MG63 (cell line): ENCODE results near the gene MUTYH. TPM values are rescaled to one million over a fixed set of nuclear protein-coding genes. Genes with fewer than 3 reads are reported as not detected.
"Not testable (repeated sequence)": the region's sequence is repeated elsewhere in the genome, so short reads cannot be mapped to it uniquely, and the experiment has no call there.

Experiments
- DNase-seq: peaks from one replicate; pipeline ENCODE4 v3.0.0-alpha.2; 2020
- H3K27me3 ChIP-seq: fragments of 250-450 bp; sonication (Bioruptor Pico); 2 replicates; pipeline ENCODE4 v1.5.1; 2020; ENCODE audit warnings: mild to moderate bottlenecking, moderate library complexity
- H3K36me3 ChIP-seq: fragments of 250-450 bp; sonication (Bioruptor Pico); 2 replicates; pipeline ENCODE4 v1.5.1; 2020; ENCODE audit warnings: mild to moderate bottlenecking, moderate library complexity
- H3K4me3 ChIP-seq: fragments of 250-450 bp; sonication (Bioruptor Pico); 2 replicates; pipeline ENCODE4 v1.5.1; 2020; ENCODE audit warnings: mild to moderate bottlenecking, moderate library complexity
- H3K9me3 ChIP-seq: fragments of 250-450 bp; sonication (Bioruptor Pico); 2 replicates; pipeline ENCODE4 v1.5.1; 2020; ENCODE audit warnings: mild to moderate bottlenecking, moderate library complexity
- total RNA-seq: library from RNA; depleted of rRNA; stranded (reverse); fragments of >200 nt; shearing (Covaris generic); gene quantifications from 2 replicates; pipeline ENCODE4 v1.2.3, GENCODE V29; 2014; ENCODE audit warnings: low replicate concordance; rRNA removed

MUTYH gene
- total RNA-seq, 1 experiment from 2014 or later = 11.6 TPM

DNA sequence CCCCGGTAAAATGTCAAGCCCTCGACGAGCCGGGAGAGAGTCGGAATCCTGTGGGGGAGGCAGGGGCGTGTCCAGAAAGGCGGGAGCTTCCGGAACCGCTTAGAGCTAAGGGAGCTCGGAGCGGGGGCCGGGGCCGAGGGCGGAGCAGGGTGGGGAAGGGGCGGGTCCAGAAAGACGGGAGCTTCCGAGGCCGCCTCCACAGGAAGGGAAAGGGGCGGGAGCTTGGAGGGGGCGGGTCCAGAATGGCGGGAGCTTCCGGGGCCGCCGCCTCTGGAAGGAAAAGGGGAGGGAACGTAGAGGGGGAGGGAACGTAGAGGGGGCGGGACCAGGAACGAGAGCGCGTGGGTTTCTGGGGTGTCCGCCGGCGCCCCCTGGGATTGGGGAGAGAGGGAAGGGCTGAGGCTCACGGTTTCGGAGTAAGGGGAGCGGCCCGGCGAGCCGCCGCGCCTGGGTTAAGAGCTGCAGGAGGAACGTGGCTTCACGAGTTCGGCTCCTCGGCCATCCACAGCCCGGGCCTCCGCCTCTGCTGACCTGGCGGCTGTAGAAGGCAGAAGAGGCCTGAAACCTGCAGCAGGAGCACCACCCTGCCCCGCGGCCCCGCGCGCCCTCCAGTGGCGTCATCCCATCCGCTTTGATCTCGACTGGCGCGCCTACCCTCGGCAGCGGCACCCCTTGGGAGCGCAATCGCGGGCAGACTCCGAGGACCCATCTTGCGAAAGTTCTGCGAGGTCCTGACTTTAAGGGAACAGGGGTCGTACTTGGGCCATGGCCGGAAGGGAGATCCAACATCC lies 36.5 kb downstream of the MUTYH start:
- Histone ChIP-seq H3K9me3 (no peaks in the 10 kb centered on the region), H3K27me3 (no peaks in the 10 kb centered on the region), H3K36me3 (no peaks in the 10 kb centered on the region), H3K4me3 (peak overlapping the region; percentile 86)
- DNase-seq = peak; percentile 98

DNA sequence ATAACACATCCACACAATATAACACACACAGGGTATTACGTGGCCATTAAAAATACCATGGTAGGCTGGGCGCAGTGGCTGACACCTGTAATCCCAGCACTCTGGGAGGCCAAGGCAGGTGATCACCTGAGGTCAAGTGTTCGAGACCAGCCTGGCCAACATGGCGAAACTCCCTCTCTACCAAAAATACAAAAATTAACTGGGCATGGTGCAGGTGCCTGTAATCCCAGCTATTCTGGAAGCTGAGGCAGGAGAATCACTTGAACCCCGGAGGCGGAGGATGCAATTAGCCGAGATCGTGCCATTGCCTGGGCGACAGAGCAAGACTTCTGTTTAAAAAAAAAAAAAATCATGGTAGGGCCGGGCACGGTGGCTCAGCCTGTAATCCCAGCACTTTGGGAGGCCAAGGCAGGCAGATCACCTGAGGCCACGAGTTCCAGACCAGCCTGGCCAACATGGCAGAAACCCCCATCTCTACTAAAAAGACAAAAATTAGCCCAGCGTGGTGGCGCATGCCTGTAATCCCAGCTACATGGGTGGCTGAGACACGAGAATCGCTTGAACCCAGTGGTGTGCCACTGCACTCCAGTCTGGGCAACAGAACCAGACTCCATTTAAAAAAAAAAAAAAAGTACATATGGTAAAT lies 37.6 kb downstream of the MUTYH start:
- H3K9me3 ChIP-seq = no peaks in the 10 kb centered on the region
- peak overlapping the region; percentile 86 for H3K4me3 ChIP-seq
- no peaks in the 10 kb centered on the region for H3K27me3 ChIP-seq
- no peak for DNase-seq
- no peaks in the 10 kb centered on the region for H3K36me3 ChIP-seq

GRCh38 chr1:45300669-45300997 lies 39.6 kb downstream of the MUTYH start:
- no peaks in the 10 kb centered on the region for H3K36me3 ChIP-seq
- no peak for DNase-seq
- H3K9me3 ChIP-seq = no peaks in the 10 kb centered on the region
- no peaks in the 10 kb centered on the region for H3K27me3 ChIP-seq
- H3K4me3 ChIP-seq = no peak overlapping the region

GRCh38 chr1:45299981-45300668 lies 40.1 kb downstream of the MUTYH start:
- H3K36me3 ChIP-seq = no peaks in the 10 kb centered on the region

GRCh38 chr1:45299296-45299695 lies 40.9 kb downstream of the MUTYH start:
- H3K4me3 ChIP-seq = no peak overlapping the region
- DNase-seq = no peak
- no peaks in the 10 kb centered on the region for H3K27me3 ChIP-seq
- H3K36me3 ChIP-seq = no peaks in the 10 kb centered on the region
- no peaks in the 10 kb centered on the region for H3K9me3 ChIP-seq

More at GRCh38 chr1:45299981-45300668, 40.1 kb downstream of the MUTYH start:
- no peaks in the 10 kb centered on the region for H3K27me3 ChIP-seq
- DNase-seq = peak; percentile 23
- H3K9me3 ChIP-seq = no peaks in the 10 kb centered on the region
- H3K4me3 ChIP-seq = no peak overlapping the region

- H3K9me3 ChIP-seq = no peaks in the 10 kb centered on the region
- no peaks in the 10 kb centered on the region for H3K36me3 ChIP-seq
- H3K4me3 ChIP-seq = no peak overlapping the region
- H3K27me3 ChIP-seq = no peaks in the 10 kb centered on the region
- no peak for DNase-seq
Observed at GRCh38 chr1:45297666-45298356, 42.4 kb downstream of the MUTYH start.

- DNase-seq = no peak
- no peak overlapping the region for H3K4me3 ChIP-seq
- no peaks in the 10 kb centered on the region for H3K9me3 ChIP-seq
- H3K36me3 ChIP-seq = no peaks in the 10 kb centered on the region
- no peaks in the 10 kb centered on the region for H3K27me3 ChIP-seq
Observed at GRCh38 chr1:45291716-45292115, 48.5 kb downstream of the MUTYH start.

- not testable (repeated sequence) for H3K36me3 ChIP-seq, H3K4me3 ChIP-seq, DNase-seq, H3K27me3 ChIP-seq, H3K9me3 ChIP-seq
Observed at GRCh38 chr1:45291002-45291401, 49.2 kb downstream of the MUTYH start.

DNA sequence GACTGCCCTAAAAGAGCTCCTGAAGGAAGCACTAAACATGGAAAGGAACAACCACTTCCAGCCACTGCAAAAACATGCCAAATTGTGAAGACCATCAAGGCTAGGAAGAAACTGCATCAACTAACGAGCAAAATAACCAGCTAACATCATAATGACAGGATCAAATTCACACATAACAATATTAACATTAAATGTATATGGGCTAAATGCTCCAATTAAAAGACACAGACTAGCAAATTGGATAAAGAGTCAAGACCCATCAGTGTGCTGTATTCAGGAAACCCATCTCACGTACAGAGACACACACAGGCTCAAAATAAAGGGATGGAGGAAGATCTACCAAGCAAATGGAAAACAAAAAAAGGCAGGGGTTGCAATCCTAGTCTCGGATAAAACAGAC lies 53.7 kb downstream of the MUTYH start:
- DNase-seq, H3K36me3 ChIP-seq: not testable (repeated sequence)

DNA sequence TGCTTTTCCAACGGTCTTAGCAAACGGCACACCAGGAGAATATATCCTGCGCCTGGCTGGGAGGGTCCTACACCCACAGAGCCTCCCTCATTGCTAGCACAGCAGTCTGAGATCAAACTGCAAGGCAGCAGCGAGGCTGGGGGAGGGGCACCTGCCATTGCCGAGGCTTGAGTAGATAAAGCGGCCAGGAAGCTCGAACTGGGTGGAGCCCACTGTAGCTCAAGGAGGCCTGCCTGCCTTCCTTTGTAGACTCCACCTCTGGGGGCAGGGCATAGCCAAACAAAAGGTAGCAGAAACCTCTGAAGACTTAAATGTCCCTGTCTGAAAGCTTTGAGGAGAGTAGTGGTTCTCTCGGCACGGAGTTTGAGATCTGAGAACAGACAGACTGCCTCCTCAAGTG lies 55.4 kb downstream of the MUTYH start:
- H3K36me3 ChIP-seq, H3K4me3 ChIP-seq, DNase-seq, H3K9me3 ChIP-seq, H3K27me3 ChIP-seq: not testable (repeated sequence)

More for the DNA sequence above, 53.7 kb downstream of the MUTYH start:
- H3K27me3 ChIP-seq, H3K4me3 ChIP-seq, H3K9me3 ChIP-seq: not testable (repeated sequence)

- no peak overlapping the region for H3K4me3 ChIP-seq
- no peak for DNase-seq
- H3K27me3 ChIP-seq = no peaks in the 10 kb centered on the region
- peaks cover 11% of the 10 kb centered on the region for H3K9me3 ChIP-seq
- H3K36me3 ChIP-seq = no peaks in the 10 kb centered on the region
Observed at GRCh38 chr1:45282351-45282750, 57.9 kb downstream of the MUTYH start.

Other genes starting within 250 kb of the MUTYH start
- gene ZSWIM5, start 133.8 kb downstream of the MUTYH start, total RNA-seq = 0.12 and 0.56 TPM in 2 replicates
- gene HPDL, start 13.5 kb downstream of the MUTYH start, total RNA-seq = 3.2 and 7.1 TPM in 2 replicates
- gene TOE1, start 270 bp downstream of the MUTYH start, total RNA-seq = 6.6 and 21.9 TPM in 2 replicates
- 0.25 TPM in 1 of 2 replicates, not detected in the other for gene TESK2, start 150.7 kb upstream of the MUTYH start, total RNA-seq
- 0.16 and 0.67 TPM in 2 replicates for gene CCDC163, start 159.6 kb upstream of the MUTYH start, total RNA-seq
- 1.0 and 1.2 TPM in 2 replicates for gene MMACHC, start 159.9 kb upstream of the MUTYH start, total RNA-seq
- 1,198 and 1,251 TPM in 2 replicates for gene PRDX1, start 181.4 kb upstream of the MUTYH start, total RNA-seq
- gene AKR1A1, start 210.4 kb upstream of the MUTYH start, total RNA-seq = 60.7 and 93.8 TPM in 2 replicates
- gene NASP, start 243.6 kb upstream of the MUTYH start, total RNA-seq = 32.2 and 50.9 TPM in 2 replicates